Measurements from ENCODE around the gene KLHL36.
"Not testable (repeated sequence)": the region's sequence is repeated elsewhere in the genome, so short reads cannot be mapped to it uniquely, and the experiment has no call there.

- not testable (repeated sequence) for TF ChIP-seq SUZ12 (IDR thresholded peaks at IDR 0.05; ENCODE audit: extremely low read depth, insufficient read depth, insufficient read length); YY1 (IDR thresholded peaks at IDR 0.05; ENCODE audit: insufficient read depth, insufficient read length); ZNF274 (IDR thresholded peaks at IDR 0.05; ENCODE audit: low read depth, low read length)
Observed at GRCh38 chr16:84688163-84688562, 39.9 kb downstream of the KLHL36 start.
